CD4-positive, alpha-beta T cell (primary cell): ENCODE results near the gene MRPL36. TPM values are rescaled to one million over a fixed set of nuclear protein-coding genes. Genes with fewer than 3 reads are reported as not detected.
A peak's percentile ranks its signal among the peaks of the same experiment; 100 is the strongest.
"Not testable (repeated sequence)": the region's sequence is repeated elsewhere in the genome, so short reads cannot be mapped to it uniquely, and the experiment has no call there.

ENCODE experiments used
- ATAC-seq: fragments of 200-7000 bp; cut with Tn5 transposase; one replicate; pipeline ENCODE4 v1.10.0; 2022; ENCODE audit warnings: mild to moderate bottlenecking; ENCODE audit not compliant: poor library complexity
- CTCF ChIA-PET: fragments of 350-600 bp; sonication (Branson Sonifier 250); formaldehyde crosslinking; loops from one replicate; lab custom pipeline; 2021; ENCODE audit warnings: antibody characterized with exemption, inconsistent platforms; lab: Charles Lee
- POLR2A ChIA-PET: fragments of 350-600 bp; sonication (Branson Sonifier 250); formaldehyde crosslinking; loops from one replicate; lab custom pipeline; 2021; ENCODE audit warnings: antibody characterized with exemption, inconsistent platforms; lab: Charles Lee
- DNase-seq, 14 experiments: peaks; one replicate each; pipeline ENCODE4 v3.0.0-alpha.2; 2013 to 2020; ENCODE audit warnings: mixed read lengths in 2 of 14
- H3K27ac ChIP-seq, 2 donors: one replicate each; pipeline versions ENCODE4 v1.5.1 to v1.7.0; 2013; ENCODE audit warnings: low read length in 2 of 2, low read depth in 1 of 2, mild to moderate bottlenecking in 1 of 2
- H3K27me3 ChIP-seq, 2 experiments: 1 replicate in 1 of 2; 2 replicates in 1 of 2; pipeline versions ENCODE4 v1.6.1 to v1.7.0; 2013; ENCODE audit warnings: low read length in 2 of 2, control low read depth in 1 of 2, mild to moderate bottlenecking in 1 of 2, moderate library complexity in 1 of 2; ENCODE audit not compliant: insufficient read depth in 2 of 2, control insufficient read depth in 1 of 2
- H3K36me3 ChIP-seq: one replicate; pipeline ENCODE4 v1.6.1; 2013; ENCODE audit warnings: low read length, control low read depth; ENCODE audit not compliant: insufficient read depth
- H3K4me1 ChIP-seq: one replicate; pipeline ENCODE4 v1.6.1; 2013; ENCODE audit warnings: low read length, control low read depth; ENCODE audit not compliant: insufficient read depth
- H3K4me3 ChIP-seq: one replicate; pipeline ENCODE4 v1.5.1; 2013; ENCODE audit warnings: mild to moderate bottlenecking, low read length, moderate library complexity
- H3K9me3 ChIP-seq, 2 experiments: 1 replicate in 1 of 2; 2 replicates in 1 of 2; pipeline versions ENCODE4 v1.6.1 to v1.7.0; 2013; ENCODE audit warnings: low read length in 2 of 2, mild to moderate bottlenecking in 2 of 2, control low read depth in 1 of 2, moderate library complexity in 1 of 2; ENCODE audit not compliant: control insufficient read depth in 1 of 2, insufficient read depth in 1 of 2
- H3K27ac Mint-ChIP-seq: one replicate; pipeline ENCODE4 v1.8.0; 2020; ENCODE audit warnings: mixed read lengths
- H3K27me3 Mint-ChIP-seq: one replicate; pipeline ENCODE4 v1.8.0; 2021; ENCODE audit warnings: mixed read lengths
- H3K36me3 Mint-ChIP-seq: one replicate; pipeline ENCODE4 v1.8.0; 2021; ENCODE audit warnings: low read depth, mixed read lengths
- H3K4me1 Mint-ChIP-seq: one replicate; pipeline ENCODE4 v1.8.0; 2021; ENCODE audit warnings: low read depth, mixed read lengths
- H3K4me3 Mint-ChIP-seq: one replicate; pipeline ENCODE4 v1.8.0; 2020; ENCODE audit warnings: mild to moderate bottlenecking, mixed read lengths
- H3K9me3 Mint-ChIP-seq: one replicate; pipeline ENCODE4 v1.8.0; 2020; ENCODE audit warnings: mixed read lengths
- CTCF ChIP-seq: fragments of 200-600 bp; IDR thresholded peaks from one replicate; pipeline ENCODE4 v1.8.0; 2022; ENCODE audit warnings: antibody characterized with exemption, mild to moderate bottlenecking
- intact Hi-C, 2 experiments: fragments of 100-400 bp; cut with DNase I in 1 of 2; cut with micrococcal nuclease in 1 of 2; formaldehyde crosslinking; loops; one replicate each; pipeline versions ENCODE4 v1.15.1 to v1.9.0; 2023 to 2025; cut with DNase I, micrococcal nuclease
- total RNA-seq, 174 experiments: library from RNA in 2 of 174; stranded (reverse) in 2 of 174; gene quantifications; one replicate each; pipeline ENCODE4 v1.2.3 and lab custom pipeline; 2021 to 2026

The MRPL36 gene
- total RNA-seq, 2 experiments from 2014 or later = 14.3 to 18.2 TPM

DNA sequence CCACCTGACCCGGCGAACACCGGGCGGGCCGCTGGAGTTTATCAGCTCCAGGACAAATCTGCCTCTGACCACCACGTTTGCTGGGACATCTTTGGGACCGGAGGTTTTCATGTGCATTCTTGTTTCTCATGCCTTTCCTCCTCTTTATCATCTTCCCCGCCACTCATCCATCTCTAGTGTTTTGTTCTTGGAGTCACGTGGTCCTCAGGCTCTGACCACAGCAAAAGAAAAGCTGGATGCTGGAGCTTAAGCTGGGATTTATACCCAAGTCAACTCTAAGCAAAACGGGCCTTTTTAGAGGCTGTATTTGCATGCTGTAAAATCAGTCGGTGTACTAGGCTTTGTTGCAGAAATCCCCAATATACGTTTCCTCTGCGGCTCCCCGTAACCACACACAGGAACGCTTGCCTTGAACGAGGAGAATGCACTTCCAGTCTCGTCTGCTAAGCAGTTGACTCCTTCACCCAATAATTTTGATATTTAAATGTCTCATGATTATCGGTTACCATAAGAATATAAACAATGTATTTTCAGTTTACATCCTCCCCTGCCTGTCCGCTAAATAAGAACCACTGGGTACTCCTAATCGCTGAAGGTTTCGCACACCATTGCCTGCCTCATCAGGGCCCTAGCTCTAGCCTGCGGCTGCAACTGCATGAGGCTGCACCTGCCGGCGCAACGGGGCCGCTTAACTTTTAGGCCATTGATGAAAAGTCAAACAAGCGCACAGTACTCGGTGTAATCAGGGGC lies 1.0 kb upstream of the MRPL36 start:
- no peaks in the 10 kb centered on the region for H3K27me3 Mint-ChIP-seq
- peak; percentile 57 for ATAC-seq
- Histone ChIP-seq H3K27me3 (no peaks in the 10 kb centered on the region), H3K9me3 (no peaks in the 10 kb centered on the region), H3K27ac (peak overlapping the region; percentile 74 to 89), H3K36me3 (peaks cover 60% of the 10 kb centered on the region), H3K4me1 (peaks cover 52% of the 10 kb centered on the region), H3K4me3 (peak overlapping the region; percentile 82)
- H3K4me1 Mint-ChIP-seq = peaks cover 65% of the 10 kb centered on the region
- intact Hi-C loops = loop anchor here (1.0 to 5.0 kb wide), 4 partner anchors 7 to 908 kb away; partner anchors contain the start of genes BRD9 (in 1 of the 2) and TRIP13 (in 1 of the 2)
- H3K36me3 Mint-ChIP-seq = peaks cover 84% of the 10 kb centered on the region
- H3K27ac Mint-ChIP-seq = peak overlapping the region; percentile 99
- peak in 9 of 14 experiments; percentile 16 to 84 (median 51) for DNase-seq
- no peaks in the 10 kb centered on the region for H3K9me3 Mint-ChIP-seq
- ChIA-PET CTCF (no interaction called here), POLR2A (interaction anchor here (1.0 to 2.5 kb wide), 5 partner anchors 8 to 1327 kb away, joined by 3 to 15 read pairs (median 4); no protein-coding TSS in a partner anchor)
- peak overlapping the region; percentile 100 for H3K4me3 Mint-ChIP-seq
- no peak for TF ChIP-seq CTCF

DNA sequence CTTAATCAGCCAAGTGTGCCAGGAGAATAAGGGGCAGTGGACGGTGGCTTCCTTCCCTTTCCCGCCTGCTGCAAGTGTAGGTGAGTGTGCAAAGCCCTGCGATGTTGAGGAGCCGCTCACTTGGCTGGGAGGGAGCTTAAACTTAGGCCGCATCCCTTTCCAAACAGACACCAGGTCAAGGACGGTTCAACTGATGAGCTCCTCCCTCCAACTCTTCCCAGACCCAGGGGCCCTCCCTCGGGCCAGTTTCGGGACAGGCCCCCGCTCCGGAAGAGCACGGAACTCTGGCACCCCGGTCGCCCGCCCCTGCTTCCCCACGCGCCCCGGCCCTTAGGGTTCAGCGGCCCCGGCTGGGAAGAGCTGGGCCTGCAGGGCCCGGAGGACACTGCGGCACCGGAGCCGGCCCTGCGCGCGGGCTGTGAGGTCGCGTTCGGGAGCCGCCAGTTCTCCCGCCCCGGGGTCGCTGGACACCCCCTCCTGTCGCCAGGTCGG lies 481 bp downstream of the MRPL36 start:
- H3K9me3 Mint-ChIP-seq = no peaks in the 10 kb centered on the region
- peak overlapping the region; percentile 99 for H3K27ac Mint-ChIP-seq
- Histone ChIP-seq H3K27ac (peak overlapping the region in 1 of 2 donors; percentile 89), H3K36me3 (peaks cover 46% of the 10 kb centered on the region), H3K4me1 (peaks cover 54% of the 10 kb centered on the region), H3K9me3 (no peaks in the 10 kb centered on the region), H3K27me3 (no peaks in the 10 kb centered on the region), H3K4me3 (peak overlapping the region; percentile 82)
- intact Hi-C loops = loop anchor here in 1 of 2 experiments (5.0 to 10.0 kb wide), 4 partner anchors 62 to 454 kb away; partner anchors contain the start of gene CLPTM1L
- no peaks in the 10 kb centered on the region for H3K27me3 Mint-ChIP-seq
- H3K4me3 Mint-ChIP-seq = peak overlapping the region; percentile 100
- H3K4me1 Mint-ChIP-seq = peaks cover 59% of the 10 kb centered on the region
- H3K36me3 Mint-ChIP-seq = peaks cover 69% of the 10 kb centered on the region
- peak in 6 of 14 experiments; percentile 15 to 58 (median 22) for DNase-seq
- ChIA-PET POLR2A (interaction anchor here (0.6 to 0.7 kb wide), 2 partner anchors 455 to 693 kb away, joined by 3 read pairs; no protein-coding TSS in a partner anchor), CTCF (no interaction called here)
- peak; percentile 28 for ATAC-seq
- TF ChIP-seq CTCF = no peak

DNA sequence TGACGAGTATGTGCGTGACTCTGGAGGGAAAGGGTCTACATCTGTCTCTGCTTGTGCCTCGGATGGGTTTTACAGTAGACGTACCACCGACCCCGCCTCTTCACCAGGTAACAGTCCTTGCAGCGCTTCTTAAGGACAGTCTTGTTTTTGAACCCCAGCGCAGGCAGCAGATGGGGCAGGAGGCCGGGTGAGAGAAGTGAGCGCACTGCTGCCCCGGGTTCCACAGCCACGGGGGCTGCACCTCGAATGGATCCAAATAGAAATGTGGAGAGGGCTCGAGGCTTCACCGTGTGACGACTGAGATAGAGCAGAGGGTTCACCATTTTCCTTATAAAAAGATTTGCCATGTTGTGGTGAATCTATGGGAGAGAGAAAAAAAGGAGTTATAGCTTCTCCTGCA lies 1.0 kb downstream of the MRPL36 start:
- DNase-seq, CTCF ChIA-PET, POLR2A ChIA-PET, ATAC-seq, H3K27me3 Mint-ChIP-seq, H3K9me3 Mint-ChIP-seq, H3K27me3 ChIP-seq, H3K9me3 ChIP-seq, H3K27ac ChIP-seq: not testable (repeated sequence)
- Histone ChIP-seq H3K36me3 (peaks cover 40% of the 10 kb centered on the region), H3K4me3 (peak overlapping the region; percentile 82), H3K4me1 (peaks cover 55% of the 10 kb centered on the region)
- Mint-ChIP-seq H3K27ac (peak overlapping the region; percentile 99), H3K4me3 (peak overlapping the region; percentile 100), H3K4me1 (peaks cover 59% of the 10 kb centered on the region), H3K36me3 (peaks cover 63% of the 10 kb centered on the region)
- intact Hi-C loops = loop anchor here in 1 of 2 experiments (5.0 to 10.0 kb wide), 4 partner anchors 61 to 454 kb away; partner anchors contain the start of gene CLPTM1L
